ENCODE measurements around the gene SLC18A2.

DNA sequence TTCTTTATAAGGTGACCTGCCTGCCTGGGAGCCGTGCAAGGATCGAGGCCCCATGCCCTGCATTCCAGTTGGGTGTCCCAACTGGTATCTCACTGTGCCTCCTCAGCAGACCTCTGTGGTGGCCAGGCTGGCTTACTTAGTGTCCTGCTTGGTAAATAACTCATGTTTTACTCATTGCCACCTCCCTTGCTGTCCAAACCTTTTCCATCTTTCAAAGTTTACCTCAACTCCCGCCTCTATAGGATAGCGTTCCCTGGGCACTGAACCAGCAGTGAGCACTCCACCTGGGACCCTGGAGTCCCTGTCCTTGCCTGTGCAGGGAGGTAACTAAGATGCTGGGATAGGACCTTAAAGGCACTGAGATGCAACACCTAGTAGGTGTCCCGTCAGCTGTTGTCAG, 33.6 kb downstream of the SLC18A2 start:
- no peak for TF ChIP-seq EZH2phosphoT487 (IDR thresholded peaks at IDR 0.05; ENCODE audit: insufficient read depth, low read depth)
- no peak for TF ChIP-seq EZH2 (IDR thresholded peaks at IDR 0.05; ENCODE audit: insufficient read depth, poor library complexity, severe bottlenecking)
